Neutrophil (primary cell): Measurements from ENCODE around the gene RAB11FIP2.

Experiments
- H3K27ac ChIP-seq: fragments of 200-600 bp; sonication (generic); 2 replicates; pipeline ENCODE4 v1.5.1; 2016; ENCODE audit warnings: mild to moderate bottlenecking, moderate library complexity
- H3K27me3 ChIP-seq: fragments of 200-600 bp; sonication (generic); 2 replicates; pipeline ENCODE4 v1.6.0; 2016; ENCODE audit warnings: mild to moderate bottlenecking
- H3K36me3 ChIP-seq: fragments of 200-600 bp; sonication (generic); 2 replicates; pipeline ENCODE4 v1.5.1; 2017
- H3K4me1 ChIP-seq, 2 experiments: fragments of 200-600 bp in 1 of 2; sonication (generic) in 1 of 2; 1 replicate in 1 of 2; 2 replicates in 1 of 2; pipeline versions ENCODE4 v1.5.1 to v1.6.1; 2013 to 2016; ENCODE audit warnings: low read depth in 1 of 2, low read length in 1 of 2, mild to moderate bottlenecking in 1 of 2, moderate library complexity in 1 of 2; ENCODE audit not compliant: control insufficient read depth in 1 of 2, insufficient read depth in 1 of 2
- H3K4me3 ChIP-seq, 2 experiments: fragments of 200-600 bp in 1 of 2; sonication (generic) in 1 of 2; 1 replicate in 1 of 2; 2 replicates in 1 of 2; pipeline ENCODE4 v1.5.1; 2013 to 2016; ENCODE audit warnings: low read depth in 1 of 2, low read length in 1 of 2, mild to moderate bottlenecking in 1 of 2, moderate library complexity in 1 of 2
- H3K9me3 ChIP-seq: fragments of 200-600 bp; sonication (generic); 2 replicates; pipeline ENCODE4 v1.5.1; 2016
- TF ChIP-seq, protein P1 (sequence below): fragments of 200-600 bp; sonication (generic); IDR thresholded peaks from 2 replicates; pipeline ENCODE4 v1.5.1; 2016; ENCODE audit warnings: antibody characterized with exemption

Gene RAB11FIP2

DNA sequence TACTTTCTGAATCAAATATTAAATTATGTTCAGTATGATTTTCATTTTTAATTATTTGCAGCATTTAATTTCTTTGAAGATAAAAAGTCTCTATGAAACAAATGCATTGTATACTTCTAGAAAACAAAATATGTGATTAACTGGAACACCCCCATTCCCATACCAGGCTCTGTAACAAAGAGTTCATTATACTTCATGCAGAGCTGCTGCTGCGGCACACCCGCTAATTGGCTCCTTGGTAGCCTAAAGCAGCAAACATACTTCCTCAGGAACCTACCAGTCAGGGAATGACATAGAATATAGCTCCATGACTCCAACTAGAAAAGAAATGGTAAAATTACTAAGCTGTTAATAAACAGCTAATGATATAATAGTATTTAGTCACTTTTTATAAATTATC lies 19.3 kb downstream of the RAB11FIP2 start:
- H3K9me3 ChIP-seq = no peaks in the 10 kb centered on the region
- no peak overlapping the region for H3K4me3 ChIP-seq
- H3K4me1 ChIP-seq = peaks cover 32 to 37% of the 10 kb centered on the region in 2 experiments
- H3K27ac ChIP-seq = no peak overlapping the region
- peaks cover 7% of the 10 kb centered on the region for H3K36me3 ChIP-seq
- no peaks in the 10 kb centered on the region for H3K27me3 ChIP-seq
- TF ChIP-seq, protein P1, sequence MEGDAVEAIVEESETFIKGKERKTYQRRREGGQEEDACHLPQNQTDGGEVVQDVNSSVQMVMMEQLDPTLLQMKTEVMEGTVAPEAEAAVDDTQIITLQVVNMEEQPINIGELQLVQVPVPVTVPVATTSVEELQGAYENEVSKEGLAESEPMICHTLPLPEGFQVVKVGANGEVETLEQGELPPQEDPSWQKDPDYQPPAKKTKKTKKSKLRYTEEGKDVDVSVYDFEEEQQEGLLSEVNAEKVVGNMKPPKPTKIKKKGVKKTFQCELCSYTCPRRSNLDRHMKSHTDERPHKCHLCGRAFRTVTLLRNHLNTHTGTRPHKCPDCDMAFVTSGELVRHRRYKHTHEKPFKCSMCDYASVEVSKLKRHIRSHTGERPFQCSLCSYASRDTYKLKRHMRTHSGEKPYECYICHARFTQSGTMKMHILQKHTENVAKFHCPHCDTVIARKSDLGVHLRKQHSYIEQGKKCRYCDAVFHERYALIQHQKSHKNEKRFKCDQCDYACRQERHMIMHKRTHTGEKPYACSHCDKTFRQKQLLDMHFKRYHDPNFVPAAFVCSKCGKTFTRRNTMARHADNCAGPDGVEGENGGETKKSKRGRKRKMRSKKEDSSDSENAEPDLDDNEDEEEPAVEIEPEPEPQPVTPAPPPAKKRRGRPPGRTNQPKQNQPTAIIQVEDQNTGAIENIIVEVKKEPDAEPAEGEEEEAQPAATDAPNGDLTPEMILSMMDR = no peak

DNA sequence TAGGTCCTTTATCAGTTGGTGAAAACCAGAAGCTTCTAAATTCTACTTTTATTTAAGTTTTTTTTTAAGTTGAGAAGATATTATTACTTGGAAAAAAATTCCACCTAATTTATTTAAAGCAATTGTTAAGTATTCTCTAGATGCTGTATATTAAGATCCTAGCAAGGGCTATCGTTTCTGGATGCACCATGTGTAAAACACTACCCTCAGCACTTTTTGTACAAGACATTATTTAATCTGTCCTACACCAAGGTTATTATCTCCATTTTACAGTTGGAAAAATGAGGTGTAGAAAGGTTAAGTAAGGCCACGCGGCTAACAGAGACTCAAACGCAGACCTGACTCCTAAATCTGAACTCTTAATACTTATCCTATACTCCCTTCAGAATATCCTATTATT lies 19.8 kb downstream of the RAB11FIP2 start:
- TF ChIP-seq, protein P1 = no peak
- H3K36me3 ChIP-seq = peaks cover 7% of the 10 kb centered on the region
- no peak overlapping the region for H3K4me3 ChIP-seq
- H3K4me1 ChIP-seq = peaks cover 32 to 36% of the 10 kb centered on the region in 2 experiments
- no peaks in the 10 kb centered on the region for H3K9me3 ChIP-seq
- no peak overlapping the region for H3K27ac ChIP-seq
- H3K27me3 ChIP-seq = no peaks in the 10 kb centered on the region

DNA sequence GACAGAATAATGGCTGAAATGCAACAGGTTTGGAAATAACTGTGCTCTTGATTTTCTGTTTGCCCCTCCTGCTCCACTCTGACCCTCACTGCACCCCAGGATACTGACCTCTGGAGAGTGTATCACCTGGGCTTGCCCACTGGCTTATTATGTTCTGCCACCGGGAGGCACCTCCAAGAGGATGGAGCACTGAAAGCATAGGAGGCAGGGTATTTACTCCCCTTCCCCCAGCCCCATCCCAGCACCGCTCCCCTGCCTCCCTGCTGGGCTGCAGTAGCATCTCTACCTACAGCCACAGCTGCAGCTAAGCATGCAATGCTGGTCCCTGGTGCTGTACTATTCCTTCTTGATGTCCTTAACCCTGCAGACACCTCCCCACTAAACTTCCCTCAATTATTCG lies 26.4 kb downstream of the RAB11FIP2 start:
- no peaks in the 10 kb centered on the region for H3K27me3 ChIP-seq
- H3K27ac ChIP-seq = no peak overlapping the region
- H3K4me3 ChIP-seq = no peak overlapping the region
- H3K36me3 ChIP-seq = peaks cover 26% of the 10 kb centered on the region
- TF ChIP-seq, protein P1 = no peak
- H3K9me3 ChIP-seq = no peaks in the 10 kb centered on the region
- peaks cover 4 to 5% of the 10 kb centered on the region in 2 experiments for H3K4me1 ChIP-seq

DNA sequence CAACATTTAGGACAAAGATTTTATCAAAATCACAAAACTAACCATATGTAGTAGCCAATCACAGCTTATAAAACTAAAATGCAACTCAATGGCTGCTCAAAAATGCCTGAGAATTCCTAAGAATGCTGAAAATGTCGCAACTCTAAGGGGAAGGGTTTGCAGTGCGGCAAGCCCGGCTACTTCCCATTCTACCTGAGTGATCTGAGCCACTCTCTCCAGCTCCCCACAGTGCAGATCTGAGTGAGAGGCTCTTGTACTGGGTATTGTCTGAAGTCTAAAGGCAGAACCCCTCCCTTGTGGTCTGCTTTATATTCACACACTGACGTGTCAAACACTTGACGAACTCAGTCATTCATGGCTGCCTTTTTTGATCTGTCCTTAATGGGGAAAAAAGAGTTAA lies 28.9 kb downstream of the RAB11FIP2 start:
- no peak overlapping the region for H3K4me3 ChIP-seq
- TF ChIP-seq, protein P1 = no peak
- H3K4me1 ChIP-seq = peaks cover 4 to 5% of the 10 kb centered on the region in 2 experiments
- peaks cover 38% of the 10 kb centered on the region for H3K36me3 ChIP-seq
- no peak overlapping the region for H3K27ac ChIP-seq
- H3K27me3 ChIP-seq = no peaks in the 10 kb centered on the region
- no peaks in the 10 kb centered on the region for H3K9me3 ChIP-seq

DNA sequence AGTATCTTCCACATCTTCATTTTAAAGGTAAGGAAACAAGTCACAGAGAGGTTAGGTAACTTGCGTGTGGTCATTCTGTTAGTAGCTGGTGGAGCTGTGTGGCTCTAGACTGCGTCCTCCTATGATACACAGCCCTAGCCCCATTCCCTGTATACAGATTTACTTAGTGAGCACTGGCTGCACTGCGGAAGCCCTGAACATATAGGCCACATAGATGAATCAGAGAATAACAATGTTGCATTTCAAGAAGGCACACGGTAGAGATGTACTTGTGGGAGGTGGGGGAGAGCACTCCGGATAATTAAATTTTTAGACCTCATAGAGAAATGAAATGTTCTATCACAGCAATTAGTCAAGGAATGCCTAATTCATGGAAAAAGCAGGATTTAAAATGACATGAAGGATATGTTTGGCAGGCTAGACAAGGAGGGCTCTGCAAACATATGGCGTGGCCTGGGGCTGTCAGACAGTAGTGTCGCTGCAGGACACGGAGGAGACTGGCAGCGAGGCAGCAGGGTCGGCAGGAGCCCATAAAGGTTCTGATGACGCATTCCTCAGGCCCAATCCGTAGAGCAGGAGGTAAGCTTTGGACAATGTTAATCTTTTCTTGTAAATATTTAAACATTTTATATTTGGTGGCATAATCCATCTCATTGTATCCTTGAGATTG lies 29.5 kb downstream of the RAB11FIP2 start:
- H3K4me1 ChIP-seq = peaks cover 4 to 5% of the 10 kb centered on the region in 2 experiments
- no peaks in the 10 kb centered on the region for H3K27me3 ChIP-seq
- no peak overlapping the region for H3K27ac ChIP-seq
- H3K9me3 ChIP-seq = no peaks in the 10 kb centered on the region
- no peak overlapping the region for H3K4me3 ChIP-seq
- peaks cover 38% of the 10 kb centered on the region for H3K36me3 ChIP-seq
- TF ChIP-seq, protein P1 = no peak
